Measurements from ENCODE around the gene ITGA8. TPM values are rescaled to one million over a fixed set of nuclear protein-coding genes. Genes with fewer than 3 reads are reported as not detected.

ITGA8 gene
- polyA plus RNA-seq, 1 donor (not counting 4 experiments of a cell fraction or from before 2014, with no cell fraction given) = not detected

DNA sequence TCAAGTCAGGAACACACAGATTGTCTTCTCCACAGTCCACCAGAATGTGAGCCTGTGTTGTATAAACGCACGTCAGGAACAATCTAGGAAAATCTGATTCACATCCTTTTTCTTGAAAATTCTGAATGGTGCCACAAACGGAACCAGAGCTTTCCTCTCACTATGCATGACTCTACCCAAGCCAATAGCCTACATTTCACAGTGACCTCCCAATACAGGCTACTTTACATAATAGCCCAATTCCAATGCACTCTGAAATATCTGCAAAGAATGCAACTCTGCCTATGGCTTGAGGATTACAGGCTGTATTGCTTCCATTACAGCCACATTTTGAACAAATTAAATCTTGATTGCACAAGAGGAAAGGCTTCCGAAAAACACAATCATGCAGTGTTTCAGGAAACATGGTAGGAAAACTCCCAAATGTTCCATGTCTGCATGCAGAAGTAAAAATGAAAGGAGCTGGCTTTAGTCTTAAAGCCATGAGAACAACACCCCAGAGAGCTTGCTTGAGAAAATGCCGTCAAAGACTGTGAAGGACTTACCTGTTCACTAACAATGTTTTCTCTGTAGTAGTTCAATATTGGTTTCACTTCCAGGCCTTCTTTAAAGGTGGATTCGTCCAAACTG lies 113.9 kb downstream of the ITGA8 start:
- dilution Hi-C loops (cut with MboI; ENCODE audit: extremely low pct_ligation_motif_present, low sequenced_read_pairs) = no loop called here
- FAIRE-seq = no peak

DNA sequence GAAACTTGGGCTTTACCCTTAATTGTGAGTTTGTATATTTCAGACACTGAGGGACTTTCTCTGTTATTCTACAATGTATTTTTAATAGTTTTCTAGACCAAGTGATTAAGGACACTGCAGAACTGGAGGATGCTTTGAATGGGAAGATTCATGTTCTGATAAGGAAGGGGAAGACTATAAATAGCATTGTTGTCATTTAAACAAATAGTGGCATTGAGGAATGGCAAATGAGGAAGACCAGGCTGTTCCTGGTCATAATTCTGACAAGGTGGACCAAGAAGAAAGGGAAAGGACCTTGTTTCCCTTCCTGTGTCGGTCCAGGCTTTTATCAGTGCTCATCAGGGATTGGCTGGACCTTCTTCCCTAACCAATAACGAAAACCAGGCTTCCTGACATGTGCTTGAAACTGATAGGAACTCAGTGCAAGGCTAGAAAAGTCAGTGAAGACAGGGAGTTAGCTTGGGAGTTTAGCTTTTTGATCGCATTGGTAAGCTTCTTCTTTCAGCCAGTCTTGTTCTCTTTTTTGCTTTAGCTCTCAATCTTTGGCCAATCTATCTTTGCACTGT lies 116.2 kb downstream of the ITGA8 start:
- dilution Hi-C loops (cut with MboI; ENCODE audit: extremely low pct_ligation_motif_present, low sequenced_read_pairs) = no loop called here
- H2AFZ ChIP-seq (ENCODE audit: control insufficient read depth, low read length) = no peak overlapping the region

More for the DNA sequence above, 113.9 kb downstream of the ITGA8 start:
- Histone ChIP-seq H3K9me1 (ENCODE audit: control insufficient read depth, extremely low read depth, insufficient read depth, low read length) (no peaks in the 10 kb centered on the region), H3K27ac (ENCODE audit: control insufficient read depth, insufficient read depth, low read length) (no peak overlapping the region), H3K9ac (ENCODE audit: control insufficient read depth, extremely low read depth, insufficient read depth, low read length) (no peak overlapping the region), H2AFZ (ENCODE audit: control insufficient read depth, low read length) (no peak overlapping the region), H3K9me3 (ENCODE audit: control insufficient read depth, low read depth, low read length) (no peaks in the 10 kb centered on the region), H3K79me2 (ENCODE audit: control insufficient read depth, insufficient read depth, low read length) (no peaks in the 10 kb centered on the region), H3K4me1 (ENCODE audit: control insufficient read depth, extremely low read depth, insufficient read depth, low read length) (no peaks in the 10 kb centered on the region), H3K36me3 (ENCODE audit: control insufficient read depth in 2 of 2, extremely low read depth in 1 of 2, insufficient read depth in 2 of 2, low read length in 2 of 2) (no peaks in the 10 kb centered on the region), H3K4me3 (ENCODE audit: control insufficient read depth in 2 of 3, extremely low read depth in 1 of 3, insufficient read depth in 2 of 3, low read depth in 1 of 3, low read length in 3 of 3) (no peak overlapping the region), H3K27me3 (ENCODE audit: control insufficient read depth, extremely low read depth, insufficient read depth, low read length) (no peaks in the 10 kb centered on the region), H3K4me2 (ENCODE audit: control insufficient read depth, extremely low read depth, insufficient read depth, low read depth, low read length) (no peak overlapping the region), H4K20me1 (ENCODE audit: control insufficient read depth, extremely low read depth, insufficient read depth, low read length) (no peaks in the 10 kb centered on the region)
- no peak for DNase-seq (ENCODE audit: low read depth, low spot score)
- no peak for TF ChIP-seq EZH2 (IDR thresholded peaks at IDR 0.05; ENCODE audit: low read length)
- TF ChIP-seq, protein P1, sequence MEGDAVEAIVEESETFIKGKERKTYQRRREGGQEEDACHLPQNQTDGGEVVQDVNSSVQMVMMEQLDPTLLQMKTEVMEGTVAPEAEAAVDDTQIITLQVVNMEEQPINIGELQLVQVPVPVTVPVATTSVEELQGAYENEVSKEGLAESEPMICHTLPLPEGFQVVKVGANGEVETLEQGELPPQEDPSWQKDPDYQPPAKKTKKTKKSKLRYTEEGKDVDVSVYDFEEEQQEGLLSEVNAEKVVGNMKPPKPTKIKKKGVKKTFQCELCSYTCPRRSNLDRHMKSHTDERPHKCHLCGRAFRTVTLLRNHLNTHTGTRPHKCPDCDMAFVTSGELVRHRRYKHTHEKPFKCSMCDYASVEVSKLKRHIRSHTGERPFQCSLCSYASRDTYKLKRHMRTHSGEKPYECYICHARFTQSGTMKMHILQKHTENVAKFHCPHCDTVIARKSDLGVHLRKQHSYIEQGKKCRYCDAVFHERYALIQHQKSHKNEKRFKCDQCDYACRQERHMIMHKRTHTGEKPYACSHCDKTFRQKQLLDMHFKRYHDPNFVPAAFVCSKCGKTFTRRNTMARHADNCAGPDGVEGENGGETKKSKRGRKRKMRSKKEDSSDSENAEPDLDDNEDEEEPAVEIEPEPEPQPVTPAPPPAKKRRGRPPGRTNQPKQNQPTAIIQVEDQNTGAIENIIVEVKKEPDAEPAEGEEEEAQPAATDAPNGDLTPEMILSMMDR (optimal IDR thresholded peaks at IDR 0.05 in 1 of 3, IDR thresholded peaks at IDR 0.05 in 1 of 3, conservative IDR thresholded peaks at IDR 0.05 in 1 of 3; ENCODE audit: extremely low read depth in 1 of 3, insufficient read depth in 2 of 3, low read length in 3 of 3) = no peak

More for the DNA sequence above, 116.2 kb downstream of the ITGA8 start:
- H3K79me2 ChIP-seq (ENCODE audit: control insufficient read depth, insufficient read depth, low read length) = no peaks in the 10 kb centered on the region
- H3K27ac ChIP-seq (ENCODE audit: control insufficient read depth, insufficient read depth, low read length) = no peak overlapping the region
- FAIRE-seq (no peak), DNase-seq (ENCODE audit: low read depth, low spot score) (no peak)
- no peaks in the 10 kb centered on the region for H3K9me3 ChIP-seq (ENCODE audit: control insufficient read depth, low read depth, low read length)
- H3K4me3 ChIP-seq (ENCODE audit: control insufficient read depth in 2 of 3, extremely low read depth in 1 of 3, insufficient read depth in 2 of 3, low read depth in 1 of 3, low read length in 3 of 3) = no peak overlapping the region
- no peaks in the 10 kb centered on the region for H3K27me3 ChIP-seq (ENCODE audit: control insufficient read depth, extremely low read depth, insufficient read depth, low read length)
- H3K4me2 ChIP-seq (ENCODE audit: control insufficient read depth, extremely low read depth, insufficient read depth, low read depth, low read length) = no peak overlapping the region
- no peaks in the 10 kb centered on the region for H3K9me1 ChIP-seq (ENCODE audit: control insufficient read depth, extremely low read depth, insufficient read depth, low read length)
- H4K20me1 ChIP-seq (ENCODE audit: control insufficient read depth, extremely low read depth, insufficient read depth, low read length) = no peaks in the 10 kb centered on the region
- TF ChIP-seq EZH2 (IDR thresholded peaks at IDR 0.05; ENCODE audit: low read length) = no peak
- TF ChIP-seq, protein P1 (optimal IDR thresholded peaks at IDR 0.05 in 1 of 3, IDR thresholded peaks at IDR 0.05 in 1 of 3, conservative IDR thresholded peaks at IDR 0.05 in 1 of 3; ENCODE audit: extremely low read depth in 1 of 3, insufficient read depth in 2 of 3, low read length in 3 of 3) = no peak
- H3K9ac ChIP-seq (ENCODE audit: control insufficient read depth, extremely low read depth, insufficient read depth, low read length) = no peak overlapping the region
- H3K36me3 ChIP-seq (ENCODE audit: control insufficient read depth in 2 of 2, extremely low read depth in 1 of 2, insufficient read depth in 2 of 2, low read length in 2 of 2) = no peaks in the 10 kb centered on the region
- H3K4me1 ChIP-seq (ENCODE audit: control insufficient read depth, extremely low read depth, insufficient read depth, low read length) = no peaks in the 10 kb centered on the region
